K562 (cell line): ENCODE results near the gene PCID2. TPM values are rescaled to one million over a fixed set of nuclear protein-coding genes. Genes with fewer than 3 reads are reported as not detected.

Experiments used
- ATAC-seq: fragments of 200-7000 bp; cut with Tn5 transposase; 3 replicates; pipeline ENCODE4 v1.9.1; 2020; ENCODE audit warnings: moderate library complexity
- BruUV-seq: library from RNA; stranded (reverse); fragments of 400-500 nt; replicated peaks from 2 replicates; lab custom pipeline; 2021; lab: Mats Ljungman, UMichigan
- CTCF ChIA-PET: fragments of 300-600 bp; formaldehyde crosslinking; extraction: SDS; loops from one replicate; lab custom pipeline; 2021; ENCODE audit warnings: low intra/inter-chr PET ratio; lab: Yijun Ruan, JAX
- POLR2A ChIA-PET: fragments of 300-600, 350-650 bp; sonication (Branson Sonifier 250); formaldehyde crosslinking; extraction: SDS; loops from one replicate; lab custom pipeline; 2021; ENCODE audit warnings: antibody characterized with exemption, inconsistent platforms; lab: Yijun Ruan, JAX
- DNase-seq, 4 experiments: peaks; one replicate each; pipeline versions ENCODE4 v3.0.0 to v3.0.0-alpha.2; 2011 to 2018; ENCODE audit warnings: low spot score in 3 of 4, mixed read lengths in 3 of 4; ENCODE audit errors: extremely low read depth in 1 of 4
- FAIRE-seq: peaks from 2 replicates; lab custom pipeline; 2011; peaks lifted over from hg19 to GRCh38; lab: Jason Lieb, UNC
- H2AFZ ChIP-seq: 2 replicates; pipeline ENCODE4 v1.6.0; 2011; ENCODE audit warnings: low read depth, low read length, control low read depth, inconsistent platforms
- H3K27ac ChIP-seq: fragments of 200-600 bp; 3 replicates; pipeline ENCODE4 v1.8.0; 2011; ENCODE audit warnings: low read depth, mild to moderate bottlenecking, control low read depth, inconsistent platforms, low read length, moderate library complexity, mixed read lengths; ENCODE audit errors: extremely low read depth
- H3K27me3 ChIP-seq, 2 experiments: fragments of 300-600 bp in 1 of 2; 2 replicates in 1 of 2; 3 replicates in 1 of 2; pipeline versions ENCODE4 v1.6.0 to v1.8.0; 2011; ENCODE audit warnings: inconsistent platforms in 2 of 2, low read length in 2 of 2, mild to moderate bottlenecking in 1 of 2, mixed read lengths in 1 of 2, moderate library complexity in 1 of 2; ENCODE audit not compliant: control insufficient read depth in 2 of 2, insufficient read depth in 2 of 2
- H3K36me3 ChIP-seq: fragments of 300-600 bp; 3 replicates; pipeline ENCODE4 v1.8.0; 2011; ENCODE audit warnings: mild to moderate bottlenecking, low read length, inconsistent platforms; ENCODE audit not compliant: control insufficient read depth, insufficient read depth
- H3K4me1 ChIP-seq, 2 experiments: fragments of 200-600 bp in 1 of 2; replicated peaks in 1 of 2; 2 replicates in 1 of 2; 3 replicates in 1 of 2; pipeline versions ENCODE4 v1.5.1 to v1.8.0; 2011; ENCODE audit warnings: inconsistent platforms in 2 of 2, low read length in 2 of 2, mild to moderate bottlenecking in 1 of 2, mixed read lengths in 1 of 2, moderate library complexity in 1 of 2; ENCODE audit not compliant: control insufficient read depth in 2 of 2, insufficient read depth in 2 of 2
- H3K4me2 ChIP-seq: 2 replicates; pipeline ENCODE4 v1.6.1; 2011; ENCODE audit warnings: low read length, control low read depth, inconsistent platforms, mixed read lengths; ENCODE audit not compliant: insufficient read depth
- H3K4me3 ChIP-seq: fragments of 200-600 bp; sonication (generic), shearing (Covaris generic); 2 replicates; pipeline ENCODE4 v1.5.1; 2016; ENCODE audit warnings: control low read depth, inconsistent platforms
- H3K79me2 ChIP-seq: fragments of 200-600 bp; 3 replicates; pipeline ENCODE4 v1.8.0; 2011; ENCODE audit warnings: low read length, inconsistent platforms; ENCODE audit not compliant: control insufficient read depth, insufficient read depth
- H3K9ac ChIP-seq, 2 experiments: 2 replicates each; pipeline versions ENCODE4 v1.6.0 to v1.6.1; 2011; ENCODE audit warnings: low read depth in 2 of 2, low read length in 2 of 2, control low read depth in 1 of 2, inconsistent platforms in 1 of 2, mild to moderate bottlenecking in 1 of 2, mixed read lengths in 1 of 2; ENCODE audit not compliant: insufficient read depth in 1 of 2
- H3K9me1 ChIP-seq: one replicate; pipeline ENCODE4 v1.6.0; 2011; ENCODE audit warnings: inconsistent platforms, mild to moderate bottlenecking, low read length, moderate library complexity; ENCODE audit not compliant: control insufficient read depth, insufficient read depth
- H3K9me3 ChIP-seq: replicated peaks from 2 replicates; pipeline ENCODE4 v1.5.1; 2011; ENCODE audit warnings: low read depth, low read length, inconsistent platforms; ENCODE audit not compliant: control insufficient read depth, insufficient read depth
- H4K20me1 ChIP-seq: replicated peaks from 2 replicates; pipeline ENCODE4 v1.6.1; 2011; ENCODE audit warnings: low read length, inconsistent platforms, mixed read lengths; ENCODE audit not compliant: control insufficient read depth, insufficient read depth
- NFXL1 ChIP-seq: fragments of 450-650 bp; formaldehyde crosslinking; IDR thresholded peaks from 2 replicates; pipeline ENCODE4 v1.4.0; 2021; ENCODE audit warnings: mild to moderate bottlenecking
- ZNF3 ChIP-seq: fragments of 250-450 bp; sonication (Bioruptor Pico); IDR thresholded peaks from 2 replicates; pipeline ENCODE4 v1.5.0; 2021; ENCODE audit warnings: mild to moderate bottlenecking, moderate library complexity
- WGBS: fragments of 100-300 bp; shearing (Covaris generic); methylation state at CpG from one replicate; pipeline ENCODE4 v1.1.6; 2016; ENCODE audit warnings: low coverage, mixed read lengths; ENCODE audit not compliant: insufficient coverage; ENCODE audit errors: missing lambda C conversion rate; 5-methylcytosine and 5-hydroxymethylcytosine counted together
- in situ Hi-C: fragments of 300-500 bp; cut with MboI; formaldehyde crosslinking; loops from 4 replicates; pipeline ENCODE4 v1.15.0; 2018; ENCODE audit warnings: inconsistent platforms, mixed read lengths
- intact Hi-C: fragments of 100-400 bp; cut with micrococcal nuclease; formaldehyde crosslinking; loops from 2 replicates; pipeline ENCODE4 v1.14.2; 2022
- polyA plus RNA-seq, 8 experiments: library from polyadenylated mRNA; depleted of rRNA in 4 of 8; stranded (reverse) in 5 of 8; unstranded in 3 of 8; fragments of >200 nt; fragmentation: Nextera tagmentation in 2 of 8; fragmentation: Illumina TruSeq in 1 of 8; extraction: Ambion mirVana in 2 of 8; extraction: Trizol in 1 of 8; gene quantifications; 2 replicates each; pipeline versions ENCODE4 v1.2.1 to v1.2.3, GENCODE V29; 2011 to 2014; ENCODE audit warnings: inconsistent platforms in 1 of 8, missing spikeins in 1 of 8
- total RNA-seq, 7 experiments: library from RNA; depleted of rRNA in 6 of 7; stranded (reverse); fragments of >200 nt in 6 of 7; fragmentation: Illumina TruSeq in 2 of 7; extraction: Trizol in 2 of 7; gene quantifications; 2 replicates each; pipeline versions ENCODE4 v1.2.1 to v1.2.3, GENCODE V29; 2011 to 2021; ENCODE audit warnings: low replicate concordance in 1 of 7
- TF ChIP-seq, protein P1 (sequence below), 3 experiments: fragments of 200-800 bp in 1 of 3; sonication (Bioruptor generic) in 1 of 3; sonication (generic) in 1 of 3; formaldehyde crosslinking in 1 of 3; IDR thresholded peaks; 2 replicates each; pipeline versions ENCODE4 v1.6.1 to v1.8.0; 2016 to 2022; ENCODE audit warnings: mild to moderate bottlenecking in 2 of 3, missing compliant biosample characterization in 2 of 3, missing genetic modification characterization in 2 of 3, missing genetic modification reagents in 1 of 3
- TF ChIP-seq, protein P2 (sequence below): fragments of 250-450 bp; sonication (Bioruptor Pico); IDR thresholded peaks from 2 replicates; pipeline ENCODE4 v1.4.0; 2020; ENCODE audit warnings: mild to moderate bottlenecking, moderate library complexity

Gene PCID2
- total and polyA plus RNA-seq, 9 of the 15 experiments (the other 6 are each of a cell fraction or from before 2014, with no cell fraction given) = 39.6 to 117 (median 59.6) TPM

DNA sequence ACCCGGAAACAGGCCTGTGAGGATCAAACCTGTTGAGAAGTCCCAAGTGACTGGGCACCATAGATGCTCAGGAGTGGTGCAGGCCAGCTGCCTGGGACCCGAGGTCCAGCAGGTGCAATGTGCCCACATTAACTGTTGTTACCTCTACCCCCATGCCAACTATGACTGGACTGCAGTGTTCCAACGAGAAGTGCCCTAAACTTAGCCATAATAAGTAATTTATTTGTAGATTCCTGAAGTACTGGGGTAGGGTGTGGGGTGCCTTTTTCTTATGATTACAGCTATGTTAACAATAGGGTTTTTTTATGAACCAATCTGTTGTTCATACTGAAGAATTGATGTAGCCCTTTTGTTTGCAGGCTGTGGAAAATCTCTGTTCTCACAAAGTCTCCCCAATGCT, 10.1 kb upstream of the PCID2 start:
- Histone ChIP-seq H3K4me2 (no peak overlapping the region), H3K9ac (peak overlapping the region in 1 of 2 experiments; percentile 48; a peak in 1 of 4 replicates), H3K36me3 (peaks cover 66% of the 10 kb centered on the region), H3K79me2 (peaks cover 100% of the 10 kb centered on the region), H3K4me1 (peaks cover 48 to 62% of the 10 kb centered on the region in 2 experiments), H3K27ac (peak overlapping the region; percentile 85; the same call in 1 of the 3 replicates), H4K20me1 (peaks cover 14% of the 10 kb centered on the region), H3K9me3 (no peaks in the 10 kb centered on the region), H3K4me3 (no peak overlapping the region), H3K27me3 (no peaks in the 10 kb centered on the region), H2AFZ (no peak overlapping the region), H3K9me1 (peaks cover 11% of the 10 kb centered on the region)
- FAIRE-seq (no peak), DNase-seq (no peak), ATAC-seq (no peak)
- WGBS = 96% methylated on average over 3 of the region's 3 CpGs
- CTCF ChIA-PET = no interaction called here
- TF ChIP-seq ZNF3 = no peak
- no peak for TF ChIP-seq NFXL1
- TF ChIP-seq, protein P1, sequence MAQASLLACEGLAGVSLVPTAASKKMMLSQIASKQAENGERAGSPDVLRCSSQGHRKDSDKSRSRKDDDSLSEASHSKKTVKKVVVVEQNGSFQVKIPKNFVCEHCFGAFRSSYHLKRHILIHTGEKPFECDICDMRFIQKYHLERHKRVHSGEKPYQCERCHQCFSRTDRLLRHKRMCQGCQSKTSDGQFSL (CRISPR knock-in tag; IDR thresholded peaks at IDR 0.05) = no peak
- TF ChIP-seq, protein P1 (tag; IDR thresholded peaks at IDR 0.05) = no peak
- TF ChIP-seq, protein P2, sequence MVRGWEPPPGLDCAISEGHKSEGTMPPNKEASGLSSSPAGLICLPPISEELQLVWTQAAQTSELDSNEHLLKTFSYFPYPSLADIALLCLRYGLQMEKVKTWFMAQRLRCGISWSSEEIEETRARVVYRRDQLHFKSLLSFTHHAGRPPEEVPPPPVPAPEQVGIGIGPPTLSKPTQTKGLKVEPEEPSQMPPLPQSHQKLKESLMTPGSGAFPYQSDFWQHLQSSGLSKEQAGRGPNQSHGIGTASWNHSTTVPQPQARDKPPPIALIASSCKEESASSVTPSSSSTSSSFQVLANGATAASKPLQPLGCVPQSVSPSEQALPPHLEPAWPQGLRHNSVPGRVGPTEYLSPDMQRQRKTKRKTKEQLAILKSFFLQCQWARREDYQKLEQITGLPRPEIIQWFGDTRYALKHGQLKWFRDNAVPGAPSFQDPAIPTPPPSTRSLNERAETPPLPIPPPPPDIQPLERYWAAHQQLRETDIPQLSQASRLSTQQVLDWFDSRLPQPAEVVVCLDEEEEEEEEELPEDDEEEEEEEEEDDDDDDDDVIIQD (CRISPR knock-in tag) = no peak
- BruUV-seq = no TSS peak
- POLR2A ChIA-PET = interaction anchor here (0.5 to 2.1 kb wide), 3 partner anchors 9 to 253 kb away, joined by 3 to 11 read pairs (median 3); partner anchors contain the start of gene CUL4A
- in situ Hi-C loops = no loop called here
- intact Hi-C loops = no loop called here
